Hippocampal formation (tissue), 2 donors: ENCODE measurements around the gene INTS14.
A peak's percentile ranks its signal among the peaks of the same experiment; 100 is the strongest.
"Not testable (repeated sequence)": the region's sequence is repeated elsewhere in the genome, so short reads cannot be mapped to it uniquely, and the experiment has no call there.

Experiments
- DNase-seq, 2 donors: peaks; one replicate each; lab custom pipeline; 2025; lab: John Stamatoyannopoulos, UW

The INTS14 gene

DNA sequence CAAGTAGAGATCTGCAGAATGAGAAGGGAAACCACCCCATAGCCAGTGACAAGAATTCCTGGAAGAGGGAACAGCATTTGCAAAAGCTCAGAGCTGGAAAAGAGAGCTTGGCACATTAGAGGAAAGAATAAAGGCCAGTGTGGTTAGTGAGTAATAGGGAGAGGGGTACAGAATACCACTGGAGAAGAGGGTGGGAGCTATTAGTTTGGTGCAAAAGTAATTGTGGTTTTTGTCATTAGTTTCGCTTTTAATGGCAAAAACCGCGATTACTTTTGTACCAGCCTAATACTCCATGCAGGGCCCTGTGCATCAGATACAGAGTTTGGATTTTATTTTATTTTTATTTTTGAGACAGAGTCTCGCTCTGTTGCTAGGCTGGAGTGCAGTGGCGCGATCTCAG is 20.6 kb upstream of the INTS14 start:
- no peak for DNase-seq

DNA sequence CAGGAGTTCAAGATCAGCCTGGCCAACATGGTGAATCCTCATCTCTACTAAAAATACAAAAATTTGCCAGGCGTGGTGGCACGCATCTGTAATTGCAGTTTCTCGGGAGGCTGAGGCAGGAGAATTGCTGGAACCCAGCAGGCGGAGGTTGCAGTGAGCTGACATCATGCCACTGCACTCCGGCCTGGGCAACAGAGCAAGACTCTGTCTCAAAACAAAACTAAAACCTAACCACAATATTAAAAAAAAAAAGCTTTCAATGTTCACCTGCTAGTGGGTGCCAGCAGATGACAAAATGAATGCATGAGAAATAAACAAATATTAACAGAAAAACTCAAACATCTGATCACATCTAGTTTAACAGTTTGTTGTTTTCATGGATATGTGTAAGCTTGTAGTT is 19.8 kb upstream of the INTS14 start:
- no peak for DNase-seq

DNA sequence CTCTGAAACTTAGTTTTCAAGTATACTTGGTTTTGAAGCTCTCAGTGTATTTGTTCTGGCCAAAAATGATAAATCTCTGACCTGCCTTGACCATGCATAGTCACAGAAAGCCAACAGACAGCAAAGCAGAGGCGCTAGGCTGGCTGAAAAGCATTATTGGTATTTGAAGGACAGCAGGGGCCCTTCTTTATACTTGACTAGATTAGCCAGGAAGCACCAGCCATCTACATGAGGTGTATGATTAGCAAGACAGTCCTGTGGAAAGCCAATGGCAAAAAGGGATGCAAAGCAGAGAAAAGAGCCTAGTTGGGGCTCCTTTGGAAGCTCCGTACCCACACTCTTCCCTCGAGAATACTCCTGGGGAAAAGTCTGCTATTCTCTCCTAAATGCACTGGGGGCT is 18.6 kb upstream of the INTS14 start:
- DNase-seq: no peak

DNA sequence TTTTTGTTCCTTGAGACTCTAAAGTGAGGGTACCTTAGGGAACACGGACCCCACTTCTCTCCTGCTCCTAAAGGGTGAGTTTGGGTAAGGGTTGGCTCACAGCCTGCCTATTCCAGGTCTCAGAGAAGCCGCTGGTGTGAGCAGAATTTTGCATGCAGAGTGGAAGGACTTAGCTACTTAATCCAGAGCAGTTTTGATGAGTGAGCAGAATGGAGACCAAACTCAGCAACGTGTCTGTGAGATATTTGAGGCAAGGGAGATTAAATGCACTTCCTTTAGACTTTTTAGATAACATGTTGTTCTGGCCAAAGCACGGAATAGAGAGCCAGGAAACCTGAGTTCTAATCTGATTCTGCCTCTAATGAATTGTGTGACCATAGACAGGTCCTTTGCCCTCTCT is 15.9 kb upstream of the INTS14 start:
- no peak for DNase-seq

DNA sequence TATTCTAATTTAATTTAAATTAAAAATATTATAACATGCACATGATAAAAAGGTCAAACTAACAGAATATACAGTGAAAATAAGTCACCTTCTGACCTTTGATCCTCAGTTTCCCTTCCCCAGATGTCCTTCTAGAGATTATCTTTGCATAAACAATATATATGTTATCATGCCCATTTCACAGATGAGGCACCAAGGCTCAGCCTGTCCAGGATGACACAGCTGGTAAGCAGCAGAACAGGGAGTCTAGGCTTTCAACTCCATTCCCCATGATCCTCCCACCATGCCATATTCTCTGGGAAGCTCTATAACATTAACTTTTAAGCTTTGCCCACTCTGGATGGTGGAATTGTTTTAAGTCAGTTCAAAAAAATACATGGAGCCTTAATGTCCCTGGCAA is 12.2 kb upstream of the INTS14 start:
- no peak for DNase-seq

DNA sequence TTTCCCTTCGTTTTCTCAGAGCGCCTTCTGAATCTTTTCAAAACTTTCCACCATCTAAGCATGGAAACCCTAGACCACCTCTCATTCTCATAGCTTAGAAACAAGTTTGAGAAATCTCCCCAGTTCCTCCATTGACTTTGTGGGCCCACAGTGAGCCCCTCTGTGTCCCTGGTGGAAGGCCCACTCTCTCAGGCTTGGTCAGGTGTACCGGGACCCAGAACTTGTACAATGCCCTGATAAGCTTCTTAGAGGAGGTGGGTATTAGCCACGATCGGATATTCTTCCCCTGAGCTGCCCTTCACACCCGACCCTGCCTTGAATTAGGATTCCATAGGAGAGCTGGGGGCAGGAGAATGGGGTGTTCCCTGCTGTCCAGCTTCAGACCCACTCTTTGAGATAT is 10.7 kb upstream of the INTS14 start, which contains the start of gene SLC24A1:
Gene SLC24A1 (plus strand): TSS at position 301 of the 400 bp plus-strand sequence. CDS start 2,143 bp downstream, outside the sequence.
- no peak for DNase-seq

DNA sequence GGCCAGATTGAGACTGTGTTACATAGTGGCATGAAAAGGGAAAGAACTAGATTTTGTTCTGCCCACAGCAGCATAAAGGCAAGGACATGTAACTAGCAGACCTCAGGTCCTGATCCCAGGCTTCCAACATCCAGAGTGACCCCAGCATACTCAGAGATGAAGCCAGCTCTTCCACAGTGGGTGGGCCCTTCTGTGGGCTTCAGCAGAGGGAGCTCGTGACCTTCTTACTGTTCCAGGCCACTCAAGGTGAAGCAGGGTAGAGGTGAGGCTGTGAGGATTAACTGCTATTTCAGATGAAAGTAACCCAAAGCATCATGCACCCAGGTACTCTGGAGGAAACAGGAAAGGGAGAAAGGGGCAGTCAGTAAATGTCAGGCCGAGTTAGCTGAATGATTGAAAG is 9.9 kb upstream of the INTS14 start:
- no peak for DNase-seq

DNA sequence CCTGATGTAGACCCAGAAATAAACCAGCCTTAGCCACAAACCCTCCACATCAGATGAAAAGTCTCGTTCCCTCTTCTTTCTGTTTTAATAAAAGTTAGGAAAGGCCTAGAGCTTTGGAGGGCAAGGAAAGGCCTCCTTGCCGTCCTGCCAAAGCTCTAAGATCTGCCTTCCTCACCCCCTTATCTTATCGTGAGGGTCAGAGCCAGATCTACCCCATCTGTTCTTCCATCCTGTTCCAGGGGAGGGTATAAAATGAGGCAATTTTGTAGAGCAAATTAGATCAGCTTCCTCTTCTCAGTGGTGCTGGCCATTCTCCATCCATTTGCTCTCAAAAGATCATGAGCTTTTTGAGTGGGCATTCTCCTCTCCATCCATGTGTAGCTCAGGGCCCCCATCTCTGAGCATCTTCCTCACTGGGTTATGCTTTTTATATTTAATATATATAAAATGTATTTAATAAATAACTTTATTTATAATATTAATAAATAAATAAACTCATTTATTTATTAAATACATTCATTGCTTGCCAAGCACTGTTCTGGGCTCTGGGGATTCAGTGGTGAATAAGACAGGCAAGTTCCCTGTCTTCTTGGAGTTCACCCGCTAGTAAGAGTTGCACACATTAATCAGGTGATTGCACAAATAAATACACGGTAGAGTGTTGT is 8.8 kb upstream of the INTS14 start:
- no peak for DNase-seq

DNA sequence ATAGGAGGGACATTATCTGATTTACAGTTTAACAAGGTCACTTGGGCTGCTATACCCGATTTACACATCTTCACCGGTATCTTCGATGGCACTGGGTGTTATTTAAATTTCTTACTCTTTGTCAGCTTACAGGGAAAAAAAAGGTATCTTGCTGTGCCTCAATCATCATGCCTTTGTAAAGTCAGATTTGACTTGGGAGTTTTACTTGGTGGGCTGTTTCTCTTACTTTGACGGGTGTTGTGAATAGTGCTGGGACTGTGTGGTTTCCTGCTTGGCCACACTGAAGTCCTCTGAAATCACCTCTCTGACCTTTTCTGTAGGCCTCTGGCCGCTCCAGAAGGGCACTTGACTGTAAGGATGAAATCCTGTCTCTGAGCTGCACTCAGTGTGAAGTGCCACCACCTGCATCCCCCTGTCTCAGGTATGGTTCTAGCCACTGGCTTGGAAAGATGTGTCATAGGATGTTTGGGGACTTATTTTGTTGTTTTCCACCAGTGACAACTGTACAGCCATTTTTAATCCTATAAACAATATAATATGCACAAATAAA is 7.7 kb upstream of the INTS14 start:
- DNase-seq: no peak

DNA sequence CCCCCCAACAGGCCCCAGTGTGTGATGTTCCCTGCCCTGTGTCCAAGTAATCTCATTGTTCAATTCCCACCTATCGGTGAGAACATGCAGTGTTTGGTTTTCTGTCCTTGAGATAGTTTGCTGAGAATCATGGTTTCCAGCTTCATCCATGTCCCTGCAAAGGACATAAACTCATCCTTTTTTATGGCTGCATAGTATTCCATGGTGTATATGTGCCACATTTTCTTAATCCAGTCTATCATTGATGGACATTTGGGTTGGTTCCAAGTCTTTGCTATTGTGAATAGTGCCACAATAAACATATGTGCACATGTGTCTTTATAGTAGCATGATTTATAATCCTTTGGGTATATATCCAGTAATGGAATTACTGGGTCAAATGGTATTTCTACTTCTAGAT is 5.0 kb upstream of the INTS14 start:
- not testable (repeated sequence) for DNase-seq

DNA sequence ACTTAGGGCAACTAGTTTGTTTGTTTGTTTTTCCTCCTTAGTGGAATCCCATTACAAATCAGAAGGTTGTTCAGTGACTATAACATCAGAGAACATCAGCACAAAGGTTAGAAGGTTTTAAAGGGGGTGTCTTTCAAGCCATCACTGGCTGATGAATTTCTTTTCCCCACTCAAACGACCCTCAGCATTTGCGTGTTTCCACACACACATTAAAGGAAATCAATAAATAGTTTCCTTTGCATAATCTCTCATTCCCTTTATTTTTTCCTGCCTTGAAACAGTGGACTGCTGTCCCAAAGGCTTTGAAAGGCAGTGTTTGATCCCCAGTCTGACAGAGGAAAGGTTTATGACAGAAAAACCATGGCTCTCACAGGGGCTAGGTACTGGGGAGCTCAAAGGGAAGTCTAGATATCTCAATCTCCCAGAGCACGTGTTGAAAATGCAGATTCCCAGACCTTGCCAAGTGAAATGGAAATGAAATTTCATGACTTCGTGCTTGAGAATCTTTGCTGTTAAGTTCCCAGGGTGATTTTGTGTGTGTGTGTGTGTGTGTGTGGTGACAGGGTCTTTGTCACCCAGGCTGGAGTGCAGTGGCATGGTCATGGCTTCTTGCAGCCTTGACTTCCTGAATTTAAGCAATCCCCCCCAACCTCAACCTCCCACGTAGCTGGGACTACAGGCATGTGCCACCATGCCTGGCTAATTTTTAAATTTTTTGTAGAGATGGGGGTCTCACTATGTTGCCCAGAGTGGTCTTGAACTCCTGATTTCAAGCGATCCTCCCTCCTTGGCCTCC is 2.2 kb upstream of the INTS14 start:
- DNase-seq: no peak

DNA sequence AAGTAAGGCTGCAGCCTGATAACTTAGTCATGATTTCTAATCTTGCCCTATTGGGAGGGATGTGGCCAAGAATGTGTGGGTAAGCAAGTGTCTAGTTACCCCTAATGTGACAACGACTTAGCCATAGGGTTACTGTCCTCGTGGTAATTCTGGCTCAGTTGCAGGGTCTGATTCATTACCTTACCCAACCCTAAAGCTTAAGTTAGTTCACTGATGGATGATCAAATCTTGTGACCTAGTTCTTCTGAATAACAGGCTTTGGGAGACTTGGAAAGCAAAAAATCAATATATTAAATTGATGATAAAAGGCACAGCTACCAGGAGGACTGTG is 1.6 kb upstream of the INTS14 start:
- no peak for DNase-seq

DNA sequence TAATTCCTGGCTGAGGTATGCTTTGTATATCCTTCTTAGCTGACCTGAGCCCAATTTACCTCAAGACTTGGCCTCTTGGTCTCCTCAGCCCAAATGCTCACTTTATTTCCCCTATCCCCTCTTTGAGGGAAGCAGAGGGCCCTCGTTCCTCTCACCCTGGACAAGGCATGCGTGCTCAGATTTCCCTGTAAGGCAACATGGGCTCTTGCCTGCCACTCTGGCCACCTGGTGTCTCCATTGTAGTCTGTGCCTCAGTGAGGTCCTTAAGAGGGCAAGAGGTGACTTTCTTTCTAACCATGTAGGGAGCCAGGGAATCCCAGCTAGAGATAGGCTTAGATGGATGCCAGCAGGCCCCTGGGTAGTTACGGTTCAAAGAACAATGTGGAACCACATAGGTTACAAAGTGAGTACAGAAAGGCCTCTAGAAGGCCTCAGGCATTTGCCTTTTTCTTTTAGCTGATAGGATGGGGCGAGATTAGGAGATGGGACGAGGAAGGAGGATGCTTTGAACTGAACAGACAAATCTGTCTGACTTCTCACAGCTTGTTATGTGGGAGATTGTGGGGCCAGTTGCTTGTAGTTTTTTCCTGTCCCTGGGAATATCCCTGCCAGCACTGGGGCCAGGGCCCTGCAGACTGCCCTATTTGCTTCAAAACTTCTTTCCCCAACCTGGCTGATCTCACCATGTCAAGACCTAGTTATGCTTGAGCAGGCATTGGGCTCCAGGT is 1.1 kb upstream of the INTS14 start:
- no peak for DNase-seq

DNA sequence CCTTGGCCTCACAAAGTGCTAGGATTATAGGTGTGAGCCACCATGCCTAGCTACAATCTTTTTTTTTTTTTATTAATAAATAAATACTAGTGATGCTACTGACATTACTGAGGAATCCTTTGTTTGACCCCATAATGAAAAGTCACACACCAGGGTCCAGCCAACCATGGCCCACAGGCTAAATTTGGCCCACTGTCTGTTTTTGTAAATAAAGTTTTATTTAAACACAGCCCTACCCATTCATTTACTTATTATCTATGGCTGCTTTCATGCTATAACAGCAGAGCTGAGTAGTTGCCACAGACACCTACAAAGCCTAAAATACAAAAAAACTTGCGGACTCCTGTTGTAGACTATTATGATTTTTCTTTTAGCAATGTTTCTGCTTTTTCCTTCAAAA is 7.4 kb downstream of the INTS14 start:
- DNase-seq: no peak

DNA sequence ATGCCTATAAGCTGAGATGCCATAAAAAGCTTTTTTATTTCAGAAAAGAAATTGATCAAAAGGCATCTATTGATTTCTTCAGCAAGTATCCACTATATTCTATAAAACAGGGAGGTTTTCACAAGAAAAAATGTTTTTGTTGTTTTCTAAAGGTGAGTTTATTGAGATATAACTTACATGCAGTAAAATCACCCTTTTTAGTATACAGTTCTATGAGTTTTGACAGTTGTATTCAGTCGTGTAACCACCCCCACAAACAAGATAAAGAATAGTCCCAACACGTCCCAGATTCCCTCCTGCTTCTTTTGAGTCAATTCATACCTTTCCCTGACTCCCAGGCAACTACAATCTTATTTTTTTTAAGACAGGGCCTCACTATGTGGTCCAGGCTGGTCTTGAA is 7.8 kb downstream of the INTS14 start:
- no peak for DNase-seq

DNA sequence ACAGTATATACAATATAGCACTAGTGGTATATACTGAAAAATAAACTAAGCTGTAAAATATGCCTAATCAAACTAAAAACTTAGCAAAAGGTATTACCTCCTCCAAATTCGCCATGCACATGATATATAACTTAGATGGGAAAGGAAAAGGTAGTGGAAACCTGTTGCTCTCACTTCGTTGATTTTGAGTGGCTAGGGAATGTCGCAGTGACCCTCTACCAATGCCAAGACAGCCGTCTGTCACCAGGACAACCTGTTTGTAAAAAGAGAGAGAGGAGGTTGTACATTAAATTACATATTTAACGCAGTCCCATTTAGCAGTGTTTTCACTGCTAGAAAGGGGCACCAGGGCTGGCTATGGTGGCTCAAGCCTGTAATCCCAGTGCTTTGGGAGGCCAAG is 11.3 kb downstream of the INTS14 start:
- DNase-seq: no peak

DNA sequence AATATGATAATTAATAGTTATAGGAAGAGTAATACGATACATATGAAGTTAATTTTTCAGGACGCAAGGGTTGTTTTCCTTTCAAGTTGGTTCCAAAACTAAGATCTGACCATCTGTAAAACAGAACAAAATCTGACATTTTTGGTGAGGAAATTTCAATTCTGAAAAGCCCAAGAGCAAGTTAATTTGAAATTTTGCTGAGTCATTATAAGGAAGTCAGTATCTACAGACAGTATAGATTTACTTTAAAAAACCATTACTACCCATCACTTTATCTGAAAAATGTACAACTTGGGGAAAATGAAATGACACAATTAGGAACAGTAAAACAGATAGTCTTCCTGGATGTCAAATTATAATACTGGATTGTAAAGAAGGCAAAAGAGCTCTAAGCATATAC is 12.5 kb downstream of the INTS14 start:
- no peak for DNase-seq

DNA sequence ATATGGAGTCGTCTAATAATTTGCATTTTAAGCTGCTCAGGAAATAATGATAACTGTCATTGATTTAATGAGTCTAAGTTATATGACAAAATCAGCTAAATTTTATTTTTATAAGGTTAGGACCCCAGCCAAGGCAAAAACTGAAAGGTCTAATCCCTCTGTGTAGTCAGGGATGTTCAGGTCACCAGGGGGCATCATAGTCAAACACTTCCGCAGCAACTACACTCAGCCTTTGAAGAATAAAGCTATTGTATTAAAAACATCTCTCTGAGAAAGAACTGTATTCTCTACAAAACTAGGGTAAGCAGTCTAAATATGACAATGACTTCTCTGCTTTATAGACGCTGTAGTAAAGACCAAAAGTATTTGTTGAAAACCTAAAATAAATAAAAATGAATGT is 15.0 kb downstream of the INTS14 start:
- peak; percentile 43 to 81 for DNase-seq

DNA sequence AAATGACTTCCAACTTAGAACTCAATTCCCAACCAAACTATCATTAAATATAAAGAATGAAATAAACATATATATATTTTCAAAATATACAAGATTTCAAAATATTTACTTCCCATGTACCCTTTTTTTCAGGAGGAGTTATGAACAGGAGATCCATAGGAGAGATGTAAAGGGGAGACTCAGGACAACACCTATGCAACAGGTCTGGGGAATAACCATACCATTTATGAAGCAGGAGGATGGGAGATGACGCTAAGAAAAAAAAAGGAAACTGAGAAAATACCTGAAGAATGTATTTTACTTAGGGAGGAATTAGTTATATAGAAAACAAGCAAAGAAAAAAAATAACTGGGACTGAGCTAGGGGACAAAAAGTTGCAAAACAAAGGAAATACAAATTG is 23.8 kb downstream of the INTS14 start:
- no peak for DNase-seq

DNA sequence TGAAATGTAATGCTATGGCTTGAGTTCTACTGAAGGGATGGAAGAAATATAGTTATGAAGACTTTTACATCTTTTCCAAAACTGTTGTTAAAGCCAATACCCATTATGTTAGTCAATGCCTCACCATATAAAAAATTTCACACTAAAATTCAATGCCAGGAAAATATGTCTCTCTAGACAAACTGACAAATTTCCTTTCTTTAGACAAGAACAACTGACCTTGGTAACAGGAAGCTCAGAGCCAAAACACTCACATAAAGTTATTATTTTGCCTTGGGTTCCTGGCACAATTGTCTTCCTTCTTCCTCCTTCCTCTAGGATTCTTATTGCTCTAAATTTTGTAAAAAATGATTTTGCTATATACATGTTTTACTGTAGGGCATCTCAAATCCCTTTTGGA is 26.7 kb downstream of the INTS14 start:
- no peak for DNase-seq

DNA sequence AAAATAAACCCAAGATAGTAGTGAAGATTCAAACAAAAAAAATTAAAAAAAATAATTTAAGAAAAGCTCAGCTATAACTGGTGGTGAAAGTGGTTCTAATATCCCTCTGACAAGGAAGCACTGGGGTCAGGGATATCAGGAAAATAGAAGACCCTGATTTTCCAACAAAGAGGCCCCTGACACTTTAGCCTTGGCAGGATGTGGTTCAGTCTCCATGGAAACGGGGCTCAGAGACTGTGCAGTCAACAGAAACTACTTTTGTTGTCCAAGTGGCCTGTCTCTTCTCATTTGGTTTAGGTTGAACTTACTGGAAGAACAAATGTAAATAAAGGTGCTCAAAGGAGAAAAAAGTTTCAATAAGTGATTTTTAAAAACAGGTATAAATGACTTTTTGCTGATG is 27.2 kb downstream of the INTS14 start:
- DNase-seq: no peak

DNA sequence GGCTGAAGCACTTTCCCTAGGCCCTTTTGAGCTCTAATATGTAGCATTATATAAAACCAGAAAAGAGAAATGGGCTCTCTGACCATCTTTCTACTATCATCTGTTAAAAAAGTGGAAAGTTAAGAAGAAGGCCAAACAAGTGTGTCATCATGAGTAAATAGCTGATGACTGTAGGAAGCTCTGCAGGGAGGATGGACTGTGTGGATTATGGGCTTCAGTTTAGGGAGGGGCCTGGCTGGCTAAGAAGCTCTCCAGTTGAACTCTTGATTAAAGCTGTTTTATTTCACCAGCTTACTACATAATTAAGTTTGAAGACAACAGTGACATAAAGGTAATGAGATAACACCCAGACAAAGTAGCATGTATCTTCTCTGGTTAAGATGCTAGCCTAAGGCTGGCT is 30.6 kb downstream of the INTS14 start:
- DNase-seq: no peak

DNA sequence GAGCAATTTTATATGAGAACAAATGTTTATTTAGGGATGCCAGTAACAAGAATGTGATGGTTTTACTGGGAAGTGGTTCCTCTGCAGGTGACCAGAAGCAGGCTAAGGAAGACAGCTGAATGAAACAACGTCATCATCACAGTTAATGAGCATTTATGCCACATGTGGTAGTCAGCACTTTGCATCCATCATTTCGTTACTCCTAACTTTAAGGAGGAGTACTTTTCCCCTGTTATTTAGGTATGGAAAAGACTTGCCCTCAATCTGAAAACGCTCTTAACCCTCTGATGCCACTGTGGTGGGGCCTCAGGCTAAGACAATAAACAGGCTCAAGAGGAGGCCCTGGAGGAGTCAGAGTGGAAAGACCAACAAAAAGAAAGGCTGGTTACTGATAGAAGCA is 31.2 kb downstream of the INTS14 start:
- DNase-seq: no peak
